ENCODE results near the gene RGS13. TPM values are rescaled to one million over a fixed set of nuclear protein-coding genes. Genes with fewer than 3 reads are reported as not detected.

The RGS13 gene
- total and polyA plus RNA-seq, 2 donors (not counting 3 experiments of a cell fraction or from before 2014, with no cell fraction given) = not detected

- H3K27ac ChIP-seq (ENCODE audit: insufficient read depth, low read depth, low read length) = no peak overlapping the region
- H3K9me1 ChIP-seq (replicated peaks; ENCODE audit: control insufficient read depth, extremely low read depth, insufficient read depth, low read length) = no peaks in the 10 kb centered on the region
- TF ChIP-seq FOS (IDR thresholded peaks at IDR 0.05; ENCODE audit: borderline replicate concordance, insufficient read depth, low read length) = no peak
- TF ChIP-seq POLR2AphosphoS5 (IDR thresholded peaks at IDR 0.05; ENCODE audit: insufficient read depth, low read depth, low read length) = no peak
- no peak for TF ChIP-seq CTCF (IDR thresholded peaks at IDR 0.05; ENCODE audit: extremely low read depth in 1 of 2, insufficient read depth in 1 of 2, low read depth in 1 of 2, low read length in 2 of 2)
- DNase-seq (ENCODE audit: low read depth, low spot score) (no peak), FAIRE-seq (no peak)
- no peaks in the 10 kb centered on the region for H3K9me3 ChIP-seq (replicated peaks; ENCODE audit: control insufficient read depth, insufficient read depth, low read length)
- POLR2A ChIA-PET = no interaction called here
- H4K20me1 ChIP-seq (replicated peaks; ENCODE audit: control insufficient read depth, extremely low read depth, insufficient read depth, low read length) = no peaks in the 10 kb centered on the region
- H3K9ac ChIP-seq (replicated peaks; ENCODE audit: extremely low read depth, insufficient read depth, low read length) = no peak overlapping the region
- CTCF ChIA-PET = interaction anchor here (0.7 to 1.0 kb wide), 2 partner anchors 127 to 131 kb away, joined by 3 to 4 read pairs; no protein-coding TSS in a partner anchor
- H3K27me3 ChIP-seq (ENCODE audit: control insufficient read depth in 2 of 2, insufficient read depth in 2 of 2, low read length in 2 of 2) = no peaks in the 10 kb centered on the region
- no peaks in the 10 kb centered on the region for H3K36me3 ChIP-seq (ENCODE audit: control insufficient read depth in 2 of 2, extremely low read depth in 1 of 2, insufficient read depth in 2 of 2, low read length in 2 of 2)
- BruUV-seq (replicated peaks) = no TSS peak
- intact Hi-C loops (cut with micrococcal nuclease) (no loop called here), dilution Hi-C loops (cut with MboI; ENCODE audit: extremely low pct_ligation_motif_present, low sequenced_read_pairs) (no loop called here)
- no peaks in the 10 kb centered on the region for H3K79me2 ChIP-seq (ENCODE audit: control insufficient read depth, insufficient read depth, low read length)
- H2AFZ ChIP-seq (ENCODE audit: low read depth, low read length) = no peak overlapping the region
- H3K4me1 ChIP-seq (ENCODE audit: control insufficient read depth, extremely low read depth, insufficient read depth, low read length) = peaks cover 3% of the 10 kb centered on the region
- H3K4me3 ChIP-seq (replicated peaks in 1 of 3; ENCODE audit: insufficient read depth in 1 of 3, low read depth in 1 of 3, low read length in 3 of 3) = no peak overlapping the region
- H3K4me2 ChIP-seq (ENCODE audit: insufficient read depth, low read length) = no peak overlapping the region
These were observed 30.8 kb upstream of the RGS13 start for GRCh38 chr1:192604979-192605620.

- no TSS peak for BruUV-seq (replicated peaks)
- FAIRE-seq (no peak), DNase-seq (ENCODE audit: low read depth, low spot score) (no peak)
- Histone ChIP-seq H3K4me3 (replicated peaks in 1 of 3; ENCODE audit: insufficient read depth in 1 of 3, low read depth in 1 of 3, low read length in 3 of 3) (no peak overlapping the region), H3K4me1 (ENCODE audit: control insufficient read depth, extremely low read depth, insufficient read depth, low read length) (no peaks in the 10 kb centered on the region), H3K4me2 (ENCODE audit: insufficient read depth, low read length) (no peak overlapping the region), H3K9me3 (replicated peaks; ENCODE audit: control insufficient read depth, insufficient read depth, low read length) (no peaks in the 10 kb centered on the region), H2AFZ (ENCODE audit: low read depth, low read length) (no peak overlapping the region), H3K36me3 (ENCODE audit: control insufficient read depth in 2 of 2, extremely low read depth in 1 of 2, insufficient read depth in 2 of 2, low read length in 2 of 2) (no peaks in the 10 kb centered on the region), H3K9me1 (replicated peaks; ENCODE audit: control insufficient read depth, extremely low read depth, insufficient read depth, low read length) (no peaks in the 10 kb centered on the region), H3K27me3 (ENCODE audit: control insufficient read depth in 2 of 2, insufficient read depth in 2 of 2, low read length in 2 of 2) (no peaks in the 10 kb centered on the region), H3K79me2 (ENCODE audit: control insufficient read depth, insufficient read depth, low read length) (no peaks in the 10 kb centered on the region), H4K20me1 (replicated peaks; ENCODE audit: control insufficient read depth, extremely low read depth, insufficient read depth, low read length) (no peaks in the 10 kb centered on the region), H3K9ac (replicated peaks; ENCODE audit: extremely low read depth, insufficient read depth, low read length) (no peak overlapping the region), H3K27ac (ENCODE audit: insufficient read depth, low read depth, low read length) (no peak overlapping the region)
- intact Hi-C loops (cut with micrococcal nuclease) = loop anchor here (2.0 kb wide), 1 partner anchor 28 kb away; no protein-coding TSS in a partner anchor
- ChIA-PET POLR2A (no interaction called here), CTCF (interaction anchor here (1.1 to 7.9 kb wide), 3 partner anchors 101 to 139 kb away, joined by 3 to 283 read pairs (median 4); no protein-coding TSS in a partner anchor)
- dilution Hi-C loops (cut with MboI; ENCODE audit: extremely low pct_ligation_motif_present, low sequenced_read_pairs) = no loop called here
- TF ChIP-seq CTCF (IDR thresholded peaks at IDR 0.05; ENCODE audit: extremely low read depth in 1 of 2, insufficient read depth in 1 of 2, low read depth in 1 of 2, low read length in 2 of 2) = no peak
- TF ChIP-seq JUN (IDR thresholded peaks at IDR 0.05; ENCODE audit: borderline replicate concordance, insufficient read depth, insufficient read length, low read depth) = no peak
- TF ChIP-seq POLR2A (IDR thresholded peaks at IDR 0.05; ENCODE audit: low read depth, low read length) = no peak
- TF ChIP-seq FOS (IDR thresholded peaks at IDR 0.05; ENCODE audit: borderline replicate concordance, insufficient read depth, low read length) = no peak
- TF ChIP-seq EZH2 (IDR thresholded peaks at IDR 0.05; ENCODE audit: borderline replicate concordance, low read depth, low read length, severe bottlenecking) = no peak
- no peak for TF ChIP-seq MYC (IDR thresholded peaks at IDR 0.05; ENCODE audit: low read depth, low read length)
These were observed 27.3 kb upstream of the RGS13 start for GRCh38 chr1:192608671-192609070.

All from endothelial cell of umbilical vein (primary cell).